ENCODE results near the gene CDH19.

The CDH19 gene

DNA sequence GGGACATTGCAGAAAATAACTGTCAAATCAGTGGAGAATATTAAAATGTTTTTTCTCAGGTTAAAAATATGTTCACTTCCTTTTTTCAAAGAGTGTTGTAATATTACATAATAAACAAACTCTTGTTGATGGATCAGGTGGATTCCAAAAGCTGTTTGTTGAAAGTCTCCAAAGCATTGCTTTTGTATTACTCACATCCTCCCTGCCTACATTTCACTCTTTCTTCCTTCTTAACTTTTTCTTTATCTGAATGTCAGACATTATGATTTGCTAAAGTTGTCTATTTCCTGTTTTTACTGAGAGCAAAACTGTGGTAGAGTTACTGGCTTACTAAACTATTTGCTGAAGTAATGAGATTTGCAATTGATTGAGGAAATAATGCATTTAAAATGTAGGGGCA lies 92.1 kb downstream of the CDH19 start:
- TF ChIP-seq, protein P1, sequence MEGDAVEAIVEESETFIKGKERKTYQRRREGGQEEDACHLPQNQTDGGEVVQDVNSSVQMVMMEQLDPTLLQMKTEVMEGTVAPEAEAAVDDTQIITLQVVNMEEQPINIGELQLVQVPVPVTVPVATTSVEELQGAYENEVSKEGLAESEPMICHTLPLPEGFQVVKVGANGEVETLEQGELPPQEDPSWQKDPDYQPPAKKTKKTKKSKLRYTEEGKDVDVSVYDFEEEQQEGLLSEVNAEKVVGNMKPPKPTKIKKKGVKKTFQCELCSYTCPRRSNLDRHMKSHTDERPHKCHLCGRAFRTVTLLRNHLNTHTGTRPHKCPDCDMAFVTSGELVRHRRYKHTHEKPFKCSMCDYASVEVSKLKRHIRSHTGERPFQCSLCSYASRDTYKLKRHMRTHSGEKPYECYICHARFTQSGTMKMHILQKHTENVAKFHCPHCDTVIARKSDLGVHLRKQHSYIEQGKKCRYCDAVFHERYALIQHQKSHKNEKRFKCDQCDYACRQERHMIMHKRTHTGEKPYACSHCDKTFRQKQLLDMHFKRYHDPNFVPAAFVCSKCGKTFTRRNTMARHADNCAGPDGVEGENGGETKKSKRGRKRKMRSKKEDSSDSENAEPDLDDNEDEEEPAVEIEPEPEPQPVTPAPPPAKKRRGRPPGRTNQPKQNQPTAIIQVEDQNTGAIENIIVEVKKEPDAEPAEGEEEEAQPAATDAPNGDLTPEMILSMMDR (conservative IDR thresholded peaks at IDR 0.05; ENCODE audit: low read length), result no peak
- DNase-seq (ENCODE audit: low read depth), result no peak
- no peak overlapping the region for H3K4me3 ChIP-seq (ENCODE audit: low read length)

DNA sequence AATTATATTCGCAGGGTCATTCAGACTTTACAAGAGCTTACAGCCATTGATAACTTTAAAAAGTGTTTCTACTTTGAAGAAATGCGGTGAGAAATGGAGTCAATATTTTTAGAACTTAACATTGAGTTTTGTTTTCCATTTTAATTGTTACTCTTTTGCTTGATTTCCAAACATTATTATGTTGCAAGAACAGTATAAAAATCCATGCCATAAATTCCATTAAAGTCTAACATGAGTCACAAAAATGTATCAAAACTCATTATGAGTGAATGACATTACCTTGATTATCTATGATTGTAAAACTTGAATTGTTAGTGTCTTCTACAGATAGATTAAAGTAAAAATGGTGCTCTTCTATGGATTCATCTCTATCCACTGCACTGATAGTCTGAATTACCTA lies 92.6 kb downstream of the CDH19 start:
- H3K4me3 ChIP-seq (ENCODE audit: low read length), result no peak overlapping the region
- DNase-seq (ENCODE audit: low read depth), result no peak
- TF ChIP-seq, protein P1 (conservative IDR thresholded peaks at IDR 0.05; ENCODE audit: low read length), result no peak

DNA sequence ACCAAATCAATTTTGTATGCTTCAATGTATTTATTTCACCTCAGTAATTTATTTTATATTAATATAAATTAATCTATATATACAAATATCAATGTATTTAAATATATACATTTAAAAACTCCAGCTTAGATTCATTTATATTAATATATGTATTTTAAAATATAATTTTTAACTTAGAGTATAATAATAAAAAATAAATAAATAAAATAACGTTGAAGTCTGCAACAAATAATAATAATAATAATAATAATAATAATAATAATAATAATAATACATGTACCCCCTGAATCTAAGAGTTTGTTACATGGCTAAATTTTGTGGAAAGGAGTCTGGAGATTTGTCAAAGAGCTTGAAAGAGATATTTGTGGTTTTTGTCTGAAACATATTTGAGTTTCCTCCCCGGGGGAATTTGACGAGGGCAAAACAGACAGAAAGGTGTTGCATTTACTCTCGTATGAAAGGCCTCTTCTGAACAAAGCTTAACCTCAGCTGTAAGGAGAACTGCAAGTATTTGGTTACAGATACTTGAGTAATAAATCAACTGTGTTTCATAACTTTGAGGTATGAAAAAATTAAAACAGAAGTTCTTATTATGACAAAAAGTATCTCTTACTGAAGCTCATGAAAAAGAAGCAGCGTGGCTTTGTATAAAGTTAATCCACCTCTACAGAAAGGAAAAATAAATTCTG lies 93.4 kb downstream of the CDH19 start:
- TF ChIP-seq, protein P1 (conservative IDR thresholded peaks at IDR 0.05; ENCODE audit: low read length), result no peak
- DNase-seq (ENCODE audit: low read depth), result no peak
- H3K4me3 ChIP-seq (ENCODE audit: low read length), result no peak overlapping the region

DNA sequence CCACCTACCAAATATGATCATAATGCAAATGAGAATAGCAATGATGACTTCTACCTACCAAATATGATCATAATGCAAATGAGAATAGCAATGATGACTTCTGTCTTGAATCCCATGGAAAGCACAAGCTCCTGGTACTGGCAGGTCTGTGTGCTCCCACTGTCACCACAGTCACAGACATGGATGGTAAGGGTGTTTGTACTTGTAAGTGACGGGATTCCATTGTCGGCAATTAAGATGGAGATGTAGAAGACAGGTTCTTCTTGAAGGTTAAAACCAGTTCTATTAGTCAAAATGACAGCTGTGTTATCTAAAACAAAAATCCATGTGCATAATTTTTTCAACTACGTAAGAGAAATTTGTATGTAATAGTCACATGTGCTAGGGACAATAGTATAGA lies 95.0 kb downstream of the CDH19 start:
- DNase-seq (ENCODE audit: low read depth), result no peak
- no peak overlapping the region for H3K4me3 ChIP-seq (ENCODE audit: low read length)
- TF ChIP-seq, protein P1 (conservative IDR thresholded peaks at IDR 0.05; ENCODE audit: low read length), result no peak

GRCh38 chr18:66506178-66506577 lies 97.7 kb downstream of the CDH19 start:
- TF ChIP-seq, protein P1 (conservative IDR thresholded peaks at IDR 0.05; ENCODE audit: low read length), result no peak
- no peak for DNase-seq (ENCODE audit: low read depth)
- no peak overlapping the region for H3K4me3 ChIP-seq (ENCODE audit: low read length)

GRCh38 chr18:66497351-66497750 lies 106.5 kb downstream of the CDH19 start:
- DNase-seq (ENCODE audit: low read depth), result no peak
- TF ChIP-seq, protein P1 (conservative IDR thresholded peaks at IDR 0.05; ENCODE audit: low read length), result no peak

GRCh38 chr18:66495844-66496243 lies 108.0 kb downstream of the CDH19 start:
- TF ChIP-seq, protein P1 (conservative IDR thresholded peaks at IDR 0.05; ENCODE audit: low read length), result no peak
- no peak overlapping the region for H3K4me3 ChIP-seq (ENCODE audit: low read length)
- DNase-seq (ENCODE audit: low read depth), result no peak

More at GRCh38 chr18:66497351-66497750, 106.5 kb downstream of the CDH19 start:
- H3K4me3 ChIP-seq (ENCODE audit: low read length), result no peak overlapping the region
